Measurements from ENCODE around the gene SDK1. TPM values are rescaled to one million over a fixed set of nuclear protein-coding genes. Genes with fewer than 3 reads are reported as not detected.

Gene SDK1
- total and polyA plus RNA-seq, 2 experiments from 2014 or later: 2.1 to 10.0 TPM

DNA sequence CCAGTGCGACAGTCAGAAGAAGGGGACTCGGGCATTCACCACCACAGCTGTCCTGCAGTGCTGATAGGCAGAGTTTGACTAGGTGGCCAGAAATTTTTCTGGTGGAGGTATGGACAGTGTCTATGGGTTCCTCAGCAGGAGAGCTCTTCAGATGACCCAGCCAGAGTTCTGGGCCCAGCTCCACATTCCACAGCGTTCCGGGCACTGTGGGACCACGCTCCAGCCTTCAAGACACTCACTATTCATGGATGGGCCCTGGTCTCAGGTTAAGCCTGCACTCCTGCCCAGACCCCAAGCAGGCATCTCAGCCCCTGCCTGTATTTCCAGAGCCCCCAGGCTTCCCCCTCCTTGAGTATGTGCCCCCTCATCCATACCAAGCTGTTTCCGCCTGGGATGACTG, 884.1 kb downstream of the SDK1 start:
- Histone ChIP-seq H3K79me2 (replicated peaks; ENCODE audit: insufficient read depth) (no peaks in the 10 kb centered on the region), H3K4me3 (no peak overlapping the region), H3K4me2 (no peak overlapping the region), H3K27ac (ENCODE audit: low read depth) (no peak overlapping the region), H3K9me2 (ENCODE audit: insufficient read depth) (no peaks in the 10 kb centered on the region), H3K27me3 (ENCODE audit: insufficient read depth) (no peaks in the 10 kb centered on the region), H3F3A (replicated peaks; ENCODE audit: low read depth) (no peaks in the 10 kb centered on the region), H3K36me3 (ENCODE audit: insufficient read depth) (no peaks in the 10 kb centered on the region; the same call in 1 of the 2 replicates), H2AFZ (no peak overlapping the region), H4K20me1 (replicated peaks; ENCODE audit: insufficient read depth) (no peaks in the 10 kb centered on the region), H3K4me1 (ENCODE audit: insufficient read depth) (no peaks in the 10 kb centered on the region)
- no peak overlapping the region for H3K27ac Mint-ChIP-seq
- peaks cover 7% of the 10 kb centered on the region for H3K27me3 Mint-ChIP-seq (ENCODE audit: insufficient read depth, low read depth, poor library complexity)
- H3K9me3 Mint-ChIP-seq: peaks cover 15% of the 10 kb centered on the region
- no peak overlapping the region for H3K4me3 Mint-ChIP-seq
- no peak for TF ChIP-seq EZH2 (IDR thresholded peaks at IDR 0.05; ENCODE audit: low read depth, unreplicated experiment)
- TF ChIP-seq REST (IDR thresholded peaks at IDR 0.05; ENCODE audit: unreplicated experiment): no peak
- TF ChIP-seq CREB1 (CRISPR knock-in tag; IDR thresholded peaks at IDR 0.05; ENCODE audit: low read depth): no peak
- TF ChIP-seq POLR2AphosphoS5 (IDR thresholded peaks at IDR 0.05; ENCODE audit: low read depth): no peak
- TF ChIP-seq EZH2phosphoT487 (IDR thresholded peaks at IDR 0.05; ENCODE audit: unreplicated experiment): no peak
- no peak for TF ChIP-seq STAT1 (IDR thresholded peaks at IDR 0.05; ENCODE audit: unreplicated experiment)
- no peak for TF ChIP-seq JUNB (IDR thresholded peaks at IDR 0.05; ENCODE audit: unreplicated experiment)
- TF ChIP-seq, protein P1, sequence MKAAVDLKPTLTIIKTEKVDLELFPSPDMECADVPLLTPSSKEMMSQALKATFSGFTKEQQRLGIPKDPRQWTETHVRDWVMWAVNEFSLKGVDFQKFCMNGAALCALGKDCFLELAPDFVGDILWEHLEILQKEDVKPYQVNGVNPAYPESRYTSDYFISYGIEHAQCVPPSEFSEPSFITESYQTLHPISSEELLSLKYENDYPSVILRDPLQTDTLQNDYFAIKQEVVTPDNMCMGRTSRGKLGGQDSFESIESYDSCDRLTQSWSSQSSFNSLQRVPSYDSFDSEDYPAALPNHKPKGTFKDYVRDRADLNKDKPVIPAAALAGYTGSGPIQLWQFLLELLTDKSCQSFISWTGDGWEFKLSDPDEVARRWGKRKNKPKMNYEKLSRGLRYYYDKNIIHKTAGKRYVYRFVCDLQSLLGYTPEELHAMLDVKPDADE (IDR thresholded peaks at IDR 0.05): no peak
- H3K36me3 Mint-ChIP-seq (ENCODE audit: low read depth): peaks cover 15% of the 10 kb centered on the region
- no peaks in the 10 kb centered on the region; the same call in 2 of the 3 replicates for H3K4me1 Mint-ChIP-seq
- ATAC-seq (no peak), DNase-seq (ENCODE audit: low spot score) (no peak)

DNA sequence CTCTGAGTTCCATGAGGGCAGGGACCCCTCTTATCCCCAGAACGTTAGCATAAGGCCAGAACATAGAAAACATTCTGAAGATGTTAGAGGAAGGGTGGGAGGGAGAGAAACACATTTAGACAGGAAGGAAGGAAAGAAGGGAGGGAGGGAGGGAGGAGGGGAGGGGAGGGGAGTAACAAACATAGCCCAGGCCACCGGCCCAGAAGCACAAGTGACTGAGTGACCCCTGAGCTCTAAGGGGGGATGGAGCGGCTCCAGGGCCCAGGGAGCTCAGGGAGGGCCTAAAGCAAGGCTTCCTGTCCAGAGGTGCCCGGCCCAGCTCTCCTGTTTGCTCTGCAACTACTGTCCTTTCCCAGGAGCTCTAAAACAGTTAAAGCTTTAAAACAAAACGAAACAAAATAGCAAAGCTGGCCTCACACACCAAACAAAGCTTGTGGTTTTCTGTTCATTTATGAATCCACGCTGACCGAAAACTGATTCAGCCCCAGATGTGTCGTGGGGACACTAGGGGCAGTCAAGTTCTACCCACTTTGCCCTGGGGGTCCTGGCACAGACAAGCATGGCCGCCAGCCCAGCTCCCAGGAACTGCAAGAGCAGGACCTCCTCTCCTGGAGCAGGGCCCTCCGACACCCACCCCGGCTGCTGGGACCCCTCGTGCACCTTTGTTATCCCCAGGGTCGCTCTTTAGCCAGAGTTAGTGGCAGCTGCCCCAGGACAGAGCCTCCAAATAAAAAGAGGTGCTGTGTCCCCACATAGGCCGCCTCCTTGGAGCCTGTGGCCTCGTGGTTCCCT, 884.9 kb downstream of the SDK1 start:
- H3K27ac Mint-ChIP-seq: no peak overlapping the region
- no peak overlapping the region for H3K27ac ChIP-seq (ENCODE audit: low read depth)
- H3K9me3 Mint-ChIP-seq: peaks cover 13% of the 10 kb centered on the region
- peaks cover 4% of the 10 kb centered on the region for H3K4me1 Mint-ChIP-seq
- ATAC-seq (no peak), DNase-seq (ENCODE audit: low spot score) (no peak)
- no peaks in the 10 kb centered on the region for H3K27me3 ChIP-seq (ENCODE audit: insufficient read depth)
- no peaks in the 10 kb centered on the region for H3K4me1 ChIP-seq (ENCODE audit: insufficient read depth)
- H3K79me2 ChIP-seq (replicated peaks; ENCODE audit: insufficient read depth): no peaks in the 10 kb centered on the region
- H3K36me3 ChIP-seq (ENCODE audit: insufficient read depth): no peaks in the 10 kb centered on the region; the same call in 1 of the 2 replicates
- no peak overlapping the region for H2AFZ ChIP-seq
- peaks cover 5% of the 10 kb centered on the region for H3K27me3 Mint-ChIP-seq (ENCODE audit: insufficient read depth, low read depth, poor library complexity)
- no peaks in the 10 kb centered on the region for H3F3A ChIP-seq (replicated peaks; ENCODE audit: low read depth)
- no peak overlapping the region for H3K4me3 ChIP-seq
- H4K20me1 ChIP-seq (replicated peaks; ENCODE audit: insufficient read depth): no peaks in the 10 kb centered on the region
- no peak overlapping the region for H3K4me3 Mint-ChIP-seq
- no peak overlapping the region for H3K4me2 ChIP-seq
- peaks cover 11% of the 10 kb centered on the region for H3K36me3 Mint-ChIP-seq (ENCODE audit: low read depth)
- H3K9me2 ChIP-seq (ENCODE audit: insufficient read depth): no peaks in the 10 kb centered on the region
- TF ChIP-seq, protein P2, sequence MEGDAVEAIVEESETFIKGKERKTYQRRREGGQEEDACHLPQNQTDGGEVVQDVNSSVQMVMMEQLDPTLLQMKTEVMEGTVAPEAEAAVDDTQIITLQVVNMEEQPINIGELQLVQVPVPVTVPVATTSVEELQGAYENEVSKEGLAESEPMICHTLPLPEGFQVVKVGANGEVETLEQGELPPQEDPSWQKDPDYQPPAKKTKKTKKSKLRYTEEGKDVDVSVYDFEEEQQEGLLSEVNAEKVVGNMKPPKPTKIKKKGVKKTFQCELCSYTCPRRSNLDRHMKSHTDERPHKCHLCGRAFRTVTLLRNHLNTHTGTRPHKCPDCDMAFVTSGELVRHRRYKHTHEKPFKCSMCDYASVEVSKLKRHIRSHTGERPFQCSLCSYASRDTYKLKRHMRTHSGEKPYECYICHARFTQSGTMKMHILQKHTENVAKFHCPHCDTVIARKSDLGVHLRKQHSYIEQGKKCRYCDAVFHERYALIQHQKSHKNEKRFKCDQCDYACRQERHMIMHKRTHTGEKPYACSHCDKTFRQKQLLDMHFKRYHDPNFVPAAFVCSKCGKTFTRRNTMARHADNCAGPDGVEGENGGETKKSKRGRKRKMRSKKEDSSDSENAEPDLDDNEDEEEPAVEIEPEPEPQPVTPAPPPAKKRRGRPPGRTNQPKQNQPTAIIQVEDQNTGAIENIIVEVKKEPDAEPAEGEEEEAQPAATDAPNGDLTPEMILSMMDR (conservative IDR thresholded peaks at IDR 0.05; ENCODE audit: low read depth in 2 of 2): no peak; a peak in 1 of 4 replicates
- no peak for TF ChIP-seq EZH2 (IDR thresholded peaks at IDR 0.05; ENCODE audit: low read depth, unreplicated experiment)
- TF ChIP-seq CREB1 (CRISPR knock-in tag; IDR thresholded peaks at IDR 0.05; ENCODE audit: low read depth): no peak
- TF ChIP-seq REST (IDR thresholded peaks at IDR 0.05; ENCODE audit: unreplicated experiment): no peak
- TF ChIP-seq STAT1 (IDR thresholded peaks at IDR 0.05; ENCODE audit: unreplicated experiment): no peak
- no peak for TF ChIP-seq POLR2AphosphoS5 (IDR thresholded peaks at IDR 0.05; ENCODE audit: low read depth)
- no peak for TF ChIP-seq NANOG (IDR thresholded peaks at IDR 0.05; ENCODE audit: borderline replicate concordance)
- no peak for TF ChIP-seq ZNF114 (CRISPR knock-in tag; IDR thresholded peaks at IDR 0.05)

All from GM23338 (cell line).